A549 (cell line): ENCODE measurements around the gene TMEM45A.

Experiments
- JUN ChIP-seq, 2 experiments: fragments of >200 bp; sonication (Bioruptor Twin); formaldehyde crosslinking; IDR thresholded peaks; 2 replicates in 1 of 2; 3 replicates in 1 of 2; pipeline ENCODE4 v1.6.1; 2016 to 2017
- RAD21 ChIP-seq, 2 experiments: fragments of >200 bp in 1 of 2; sonication (Bioruptor Twin) in 1 of 2; formaldehyde crosslinking in 1 of 2; IDR thresholded peaks in 1 of 2; conservative IDR thresholded peaks in 1 of 2; 2 replicates in 1 of 2; 3 replicates in 1 of 2; pipeline ENCODE4 v1.6.1; 2012 to 2018; ENCODE audit warnings: inconsistent platforms in 1 of 2
- TF ChIP-seq, protein P1 (sequence below): fragments of >200 bp; sonication (Bioruptor Twin); formaldehyde crosslinking; IDR thresholded peaks from 3 replicates; pipeline ENCODE4 v1.5.1; 2016

- TF ChIP-seq RAD21 (conservative IDR thresholded peaks at IDR 0.05 in 1 of 2, IDR thresholded peaks at IDR 0.05 in 1 of 2) (no peak), JUN (IDR thresholded peaks at IDR 0.05) (no peak)
- TF ChIP-seq, protein P1, sequence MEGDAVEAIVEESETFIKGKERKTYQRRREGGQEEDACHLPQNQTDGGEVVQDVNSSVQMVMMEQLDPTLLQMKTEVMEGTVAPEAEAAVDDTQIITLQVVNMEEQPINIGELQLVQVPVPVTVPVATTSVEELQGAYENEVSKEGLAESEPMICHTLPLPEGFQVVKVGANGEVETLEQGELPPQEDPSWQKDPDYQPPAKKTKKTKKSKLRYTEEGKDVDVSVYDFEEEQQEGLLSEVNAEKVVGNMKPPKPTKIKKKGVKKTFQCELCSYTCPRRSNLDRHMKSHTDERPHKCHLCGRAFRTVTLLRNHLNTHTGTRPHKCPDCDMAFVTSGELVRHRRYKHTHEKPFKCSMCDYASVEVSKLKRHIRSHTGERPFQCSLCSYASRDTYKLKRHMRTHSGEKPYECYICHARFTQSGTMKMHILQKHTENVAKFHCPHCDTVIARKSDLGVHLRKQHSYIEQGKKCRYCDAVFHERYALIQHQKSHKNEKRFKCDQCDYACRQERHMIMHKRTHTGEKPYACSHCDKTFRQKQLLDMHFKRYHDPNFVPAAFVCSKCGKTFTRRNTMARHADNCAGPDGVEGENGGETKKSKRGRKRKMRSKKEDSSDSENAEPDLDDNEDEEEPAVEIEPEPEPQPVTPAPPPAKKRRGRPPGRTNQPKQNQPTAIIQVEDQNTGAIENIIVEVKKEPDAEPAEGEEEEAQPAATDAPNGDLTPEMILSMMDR, result no peak
These were observed 61.4 kb downstream of the TMEM45A start for GRCh38 chr3:100553618-100554372.
